Measurements from ENCODE around the gene NR6A1.

NR6A1 gene

GRCh38 chr9:124491049-124491975 is 279.8 kb downstream of the NR6A1 start:
- no peak for DNase-seq (ENCODE audit: low read depth in 2 of 2)

DNA sequence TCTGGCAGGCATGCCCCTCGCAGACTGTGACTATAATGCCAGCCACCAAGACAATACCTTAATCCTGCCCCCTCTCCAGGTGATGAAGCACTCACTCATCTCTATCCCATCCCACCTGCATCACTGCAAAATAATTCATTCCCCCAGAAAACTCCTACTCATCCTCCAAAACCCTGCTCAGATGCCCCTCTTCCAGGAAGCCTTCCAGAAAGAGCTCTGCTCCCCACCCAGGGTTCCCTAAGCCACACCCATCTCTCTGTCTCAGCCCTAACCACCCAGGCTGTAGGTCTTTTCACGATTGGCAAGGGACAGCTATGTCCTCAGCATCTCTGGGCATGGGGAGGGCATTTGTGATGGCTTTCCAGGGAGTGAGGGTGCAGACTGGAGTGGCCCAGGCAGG is 281.1 kb downstream of the NR6A1 start:
- DNase-seq (ENCODE audit: low read depth in 2 of 2), result no peak

GRCh38 chr9:124489222-124489621 is 281.9 kb downstream of the NR6A1 start:
- no peak for DNase-seq (ENCODE audit: low read depth in 2 of 2)

GRCh38 chr9:124488641-124489210 is 282.4 kb downstream of the NR6A1 start:
- no peak for DNase-seq (ENCODE audit: low read depth in 2 of 2)

DNA sequence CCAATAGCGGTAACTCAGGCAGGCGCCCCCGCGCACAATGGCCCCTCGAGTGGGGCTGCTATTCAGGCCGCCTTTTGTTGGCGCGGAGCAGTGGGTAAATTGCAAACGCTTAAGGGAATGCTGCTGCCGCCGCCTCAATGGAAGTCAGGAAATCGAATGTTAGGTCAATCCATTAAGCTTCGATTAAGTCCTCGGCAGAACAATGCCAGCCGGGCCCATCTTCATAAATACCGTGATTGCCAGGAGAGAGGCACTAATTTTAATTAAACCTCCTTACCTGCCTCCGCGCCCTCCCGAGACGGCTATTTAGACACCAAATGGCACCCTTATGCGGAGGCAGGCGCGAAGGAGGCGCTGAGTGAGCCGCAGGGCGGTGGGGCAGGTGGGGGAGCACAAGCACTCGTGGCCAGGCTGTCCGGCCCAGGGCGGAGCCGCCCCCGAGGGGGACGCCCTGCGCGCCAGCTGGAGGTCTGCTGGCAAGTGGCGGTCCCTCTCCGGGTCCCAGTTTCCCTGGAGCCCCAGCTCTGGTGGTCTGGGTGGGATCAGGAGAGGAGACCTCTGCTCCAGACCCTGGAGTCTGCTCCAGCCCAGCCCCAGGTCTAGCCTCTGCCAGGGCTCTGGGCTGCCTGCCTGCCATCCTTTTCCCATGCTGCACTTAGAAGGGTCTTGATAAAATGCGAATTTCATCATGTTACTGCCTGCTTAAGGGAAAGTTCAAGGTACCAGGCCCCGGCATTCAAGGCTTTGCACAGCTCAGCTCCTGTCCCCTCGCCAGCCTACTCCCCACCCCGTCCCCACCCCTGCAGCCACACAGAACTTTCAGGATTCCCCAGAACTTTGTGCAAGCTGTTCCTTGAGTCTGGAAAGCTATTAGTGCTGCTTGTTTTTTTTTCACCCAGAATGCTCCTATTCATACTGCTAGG is 283.6 kb downstream of the NR6A1 start:
- no peak for DNase-seq (ENCODE audit: low read depth in 2 of 2)

DNA sequence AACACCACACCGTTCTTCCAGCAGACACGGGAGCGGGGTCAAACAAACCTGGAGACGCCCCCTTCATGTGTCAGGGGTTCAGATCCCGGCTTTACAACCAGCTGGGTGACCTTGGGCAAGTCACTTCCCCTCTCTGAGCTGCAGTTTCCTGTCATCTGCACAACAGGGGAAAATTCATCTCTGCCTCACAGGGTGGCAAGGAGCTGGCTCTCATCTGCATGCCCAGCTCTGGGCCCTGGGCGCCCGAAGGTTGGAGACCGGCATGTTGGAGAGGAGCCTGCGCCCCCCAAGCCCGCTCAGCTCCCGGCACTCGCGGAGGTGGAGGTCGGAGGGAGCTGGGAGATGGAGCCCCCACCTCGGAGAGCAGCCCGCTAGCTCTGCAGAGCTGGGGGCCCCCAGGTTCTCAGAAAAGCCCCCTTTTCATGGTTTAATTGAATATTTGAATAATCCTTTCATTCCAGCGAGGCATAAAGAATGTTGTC is 284.3 kb downstream of the NR6A1 start:
- DNase-seq (ENCODE audit: low read depth in 2 of 2), result no peak

DNA sequence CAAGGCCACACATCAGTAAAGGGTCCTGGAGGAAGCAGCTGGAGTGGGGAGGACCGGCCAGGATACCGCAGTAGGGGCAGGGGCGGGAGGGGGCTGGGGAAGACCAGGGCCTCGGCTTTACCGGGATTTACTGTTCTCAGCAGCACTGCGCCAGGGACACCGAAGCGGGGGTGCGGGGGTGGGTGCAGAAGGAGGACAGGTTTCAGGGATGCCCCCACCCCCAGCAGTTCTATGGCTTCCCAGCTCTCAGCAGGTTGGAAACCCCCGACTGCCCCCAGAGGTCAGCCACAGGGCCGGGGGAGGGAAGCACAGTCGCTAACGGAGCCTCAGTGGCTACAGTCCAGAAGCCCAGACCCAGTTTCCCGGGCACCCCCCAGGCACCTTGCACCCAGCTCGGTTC is 285.2 kb downstream of the NR6A1 start:
- no peak for DNase-seq (ENCODE audit: low read depth in 2 of 2)

- no peak for DNase-seq (ENCODE audit: low read depth in 2 of 2)
Observed at GRCh38 chr9:124485201-124485600, 285.9 kb downstream of the NR6A1 start.

DNA sequence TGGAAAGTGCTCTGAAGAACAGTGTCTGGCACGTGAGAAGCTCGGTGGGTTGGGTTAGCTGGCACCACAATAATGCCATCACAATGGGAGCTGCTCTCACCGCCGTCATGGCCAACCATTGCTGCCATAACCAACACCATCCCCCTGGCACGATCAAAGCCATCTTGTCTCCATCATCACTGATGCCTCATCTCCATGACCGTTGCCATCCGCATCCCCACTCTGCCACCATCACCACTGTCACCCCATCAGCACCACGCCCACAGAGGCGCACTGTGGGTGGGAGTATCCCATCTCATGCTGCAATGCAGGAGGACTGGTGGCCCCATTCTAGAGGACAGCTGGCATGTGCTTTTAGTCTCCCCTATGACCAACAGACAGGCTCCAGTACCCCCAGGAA is 287.6 kb downstream of the NR6A1 start:
- no peak for DNase-seq (ENCODE audit: low read depth in 2 of 2)

DNA sequence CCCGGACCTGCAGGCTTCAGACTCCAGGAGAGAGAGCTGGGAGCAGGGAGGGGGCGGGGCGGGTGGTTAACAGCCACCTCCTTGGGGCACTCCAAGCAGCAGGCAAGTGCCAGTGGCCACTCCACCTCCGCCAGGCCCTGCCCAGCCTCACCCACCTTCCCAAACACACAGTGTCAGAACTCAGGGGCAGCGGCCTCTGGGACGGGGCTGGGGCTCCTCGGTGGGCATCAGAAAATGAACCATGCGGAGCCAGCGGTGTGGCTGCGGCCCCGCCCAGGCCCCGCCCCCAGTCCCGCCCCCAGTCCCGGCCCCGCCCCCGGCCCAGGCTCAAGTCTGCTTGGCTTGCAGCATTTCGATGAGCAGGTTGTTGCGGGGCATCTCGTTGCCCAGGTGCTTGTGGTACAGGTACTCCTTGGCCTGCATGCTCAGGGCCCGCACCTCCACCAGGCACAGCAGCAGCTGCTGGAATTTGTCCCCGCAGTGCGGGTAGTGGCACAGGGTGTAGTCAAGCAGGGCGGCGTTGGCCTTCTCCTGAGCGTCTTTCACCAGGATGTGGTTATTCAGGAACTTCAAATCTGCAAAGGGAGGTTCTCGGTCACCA is 288.6 kb downstream of the NR6A1 start:
- DNase-seq (ENCODE audit: low read depth in 2 of 2), result no peak

DNA sequence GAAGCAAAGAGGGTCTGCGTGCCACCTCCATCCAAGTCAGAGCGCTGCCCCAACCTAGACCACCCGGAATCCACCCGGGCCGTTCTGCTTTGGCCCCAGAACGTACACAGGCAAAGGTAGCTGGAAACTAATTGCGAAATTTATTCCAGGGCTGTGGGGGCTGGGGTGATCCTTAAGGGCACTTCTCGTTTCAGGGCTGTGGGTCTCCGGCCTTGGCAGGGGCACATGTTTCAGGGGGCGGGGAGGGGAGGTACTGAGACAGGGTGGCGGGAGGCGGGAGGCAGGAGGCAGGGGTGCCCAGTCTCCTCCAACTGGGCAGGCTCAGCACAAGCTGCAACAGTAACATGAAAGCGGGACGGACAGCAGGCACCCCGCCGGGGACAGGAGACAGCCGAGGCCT is 290.0 kb downstream of the NR6A1 start:
- DNase-seq (ENCODE audit: low read depth in 2 of 2), result no peak

- DNase-seq (ENCODE audit: low read depth in 2 of 2), result no peak
Observed at GRCh38 chr9:124480621-124480981, 290.5 kb downstream of the NR6A1 start.

DNA sequence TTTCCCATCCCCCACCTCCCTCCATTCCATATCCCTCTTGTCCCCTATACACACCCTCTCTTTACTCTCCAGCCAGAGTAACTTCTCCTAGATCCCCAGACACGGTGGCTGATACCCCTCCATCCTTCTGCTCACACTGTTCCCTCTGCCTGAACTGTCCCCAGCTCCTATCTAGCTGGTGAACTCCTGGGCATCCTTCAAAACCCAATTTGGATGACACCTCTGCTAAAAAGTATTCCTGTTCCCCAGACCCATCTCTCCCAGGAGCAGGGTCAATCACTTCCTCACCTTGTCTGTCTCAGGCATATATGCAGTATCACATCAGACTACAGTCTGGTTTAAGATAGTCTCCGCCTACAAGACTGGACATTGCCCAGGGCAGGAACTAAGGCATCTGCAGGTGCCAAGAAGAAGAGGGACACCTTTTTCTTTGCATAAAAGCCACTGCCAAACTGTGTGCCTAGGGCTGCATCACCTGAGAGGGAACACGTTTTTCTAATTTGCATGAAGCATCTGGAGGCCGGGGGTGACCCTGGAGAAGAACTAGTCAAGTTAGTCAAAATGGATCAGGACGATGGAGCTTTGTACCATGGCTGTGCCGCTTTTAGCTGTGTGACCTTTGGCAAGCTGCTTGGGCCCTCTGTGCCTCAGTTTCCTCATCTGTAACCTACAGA is 291.0 kb downstream of the NR6A1 start:
- no peak for DNase-seq (ENCODE audit: low read depth in 2 of 2)

- DNase-seq (ENCODE audit: low read depth in 2 of 2), result no peak
Observed at GRCh38 chr9:124479371-124479770, 291.7 kb downstream of the NR6A1 start.

GRCh38 chr9:124478354-124478753 is 292.8 kb downstream of the NR6A1 start:
- no peak for DNase-seq (ENCODE audit: low read depth in 2 of 2)

GRCh38 chr9:124477648-124478285 is 293.3 kb downstream of the NR6A1 start:
- DNase-seq (ENCODE audit: low read depth in 2 of 2), result no peak

GRCh38 chr9:124477211-124477647 is 293.9 kb downstream of the NR6A1 start:
- no peak for DNase-seq (ENCODE audit: low read depth in 2 of 2)

DNA sequence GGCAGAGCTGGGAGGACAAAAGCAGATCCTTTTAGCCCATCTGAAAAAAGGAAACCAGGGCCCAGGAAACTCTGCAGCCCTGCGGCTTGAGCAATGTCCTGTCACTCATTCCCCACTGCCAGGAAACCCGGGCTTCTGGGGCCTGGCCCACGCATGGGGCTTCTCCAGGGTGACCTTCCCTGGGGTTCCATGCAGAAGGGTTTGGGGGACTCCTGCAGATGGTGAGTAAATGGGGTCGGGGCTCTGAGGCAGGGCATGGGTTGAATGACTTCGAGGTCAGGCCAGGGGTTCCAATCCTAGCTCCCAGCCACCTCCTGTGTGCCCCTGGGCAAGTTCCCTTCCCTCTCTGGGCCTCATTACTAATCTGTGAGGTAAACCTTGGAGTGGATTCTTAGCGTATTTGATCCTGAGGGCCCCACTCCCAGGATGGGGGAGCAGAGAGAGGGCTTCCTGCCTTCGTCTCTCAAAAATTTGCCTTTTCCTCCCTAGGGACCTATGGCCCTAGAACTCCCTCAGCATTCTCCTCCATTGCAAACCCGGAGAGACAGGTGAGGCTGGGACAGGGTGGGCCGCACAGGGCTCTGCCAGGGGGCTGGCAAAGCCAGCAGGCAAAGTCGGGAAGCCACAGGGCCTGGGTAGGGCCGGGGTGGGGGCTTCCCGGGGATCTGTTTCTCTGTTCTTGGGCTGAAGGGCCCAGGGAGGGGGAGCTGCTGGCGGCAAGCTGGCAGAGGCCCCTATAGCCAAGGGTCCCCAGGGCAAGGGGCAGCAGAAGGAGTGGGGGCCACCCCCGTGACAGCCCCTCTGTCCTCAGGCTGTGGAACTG is 295.0 kb downstream of the NR6A1 start:
- no peak for DNase-seq (ENCODE audit: low read depth in 2 of 2)

DNA sequence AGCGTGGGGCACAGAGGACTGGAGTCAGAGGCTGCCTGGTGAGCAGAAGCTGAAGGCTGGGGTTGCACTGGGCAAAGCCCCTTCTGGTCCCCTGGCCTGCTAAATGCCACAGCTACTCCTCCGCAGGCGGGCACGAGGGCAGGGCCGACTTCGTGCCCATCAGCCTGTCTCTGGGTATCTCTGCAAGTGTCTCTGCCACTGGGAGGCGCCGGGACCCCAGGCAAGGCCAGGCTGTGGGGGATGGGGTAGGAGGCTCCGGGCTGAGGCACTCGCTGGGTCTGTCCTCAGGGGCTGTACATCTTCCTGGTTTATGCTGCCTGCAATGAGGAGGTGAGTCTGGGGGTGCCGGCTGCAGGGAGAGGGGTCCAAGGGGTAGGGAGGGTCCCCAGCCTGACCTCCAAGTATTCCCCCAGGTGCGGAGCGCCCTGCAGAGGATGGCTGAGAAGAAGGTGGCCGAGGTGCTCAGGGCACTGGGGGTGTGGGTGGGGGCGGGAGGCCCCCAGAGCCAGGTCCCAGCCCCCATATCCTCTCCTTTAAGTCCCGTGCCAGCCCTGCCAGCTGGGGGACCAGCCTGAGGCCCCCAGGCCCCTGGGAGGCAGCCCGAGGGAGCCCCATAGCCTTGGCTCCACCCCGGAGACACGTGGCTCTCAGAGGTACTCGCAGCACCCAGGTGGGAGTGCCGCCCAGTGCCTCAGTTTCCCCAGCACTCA is 295.8 kb downstream of the NR6A1 start:
- no peak for DNase-seq (ENCODE audit: low read depth in 2 of 2)
